Pons (tissue), 1 donor: ENCODE measurements around the gene HMGCL.

Source experiments
- DNase-seq: peaks from one replicate; pipeline ENCODE4 v3.0.0-alpha.2; 2016; ENCODE audit warnings: low spot score

The HMGCL gene

DNA sequence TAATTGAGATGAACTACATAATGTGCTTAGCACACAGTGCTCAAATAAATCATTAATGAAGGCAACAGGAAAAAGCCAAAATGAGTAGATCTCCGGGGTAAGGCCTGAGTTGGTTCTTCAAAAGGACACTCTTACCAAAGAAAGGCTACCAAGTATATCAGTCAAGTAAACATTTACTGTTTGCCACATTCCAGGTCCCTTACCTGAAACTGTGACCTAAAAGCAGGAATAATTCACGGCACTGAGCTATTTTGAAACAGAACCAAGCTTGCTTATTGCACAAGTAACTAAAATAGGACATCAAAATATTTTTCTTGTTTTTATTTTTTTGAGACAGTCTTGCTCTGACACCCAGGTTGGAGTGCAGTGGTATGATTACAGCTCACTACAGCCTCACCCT lies 49.0 kb downstream of the HMGCL start:
- DNase-seq = no peak

DNA sequence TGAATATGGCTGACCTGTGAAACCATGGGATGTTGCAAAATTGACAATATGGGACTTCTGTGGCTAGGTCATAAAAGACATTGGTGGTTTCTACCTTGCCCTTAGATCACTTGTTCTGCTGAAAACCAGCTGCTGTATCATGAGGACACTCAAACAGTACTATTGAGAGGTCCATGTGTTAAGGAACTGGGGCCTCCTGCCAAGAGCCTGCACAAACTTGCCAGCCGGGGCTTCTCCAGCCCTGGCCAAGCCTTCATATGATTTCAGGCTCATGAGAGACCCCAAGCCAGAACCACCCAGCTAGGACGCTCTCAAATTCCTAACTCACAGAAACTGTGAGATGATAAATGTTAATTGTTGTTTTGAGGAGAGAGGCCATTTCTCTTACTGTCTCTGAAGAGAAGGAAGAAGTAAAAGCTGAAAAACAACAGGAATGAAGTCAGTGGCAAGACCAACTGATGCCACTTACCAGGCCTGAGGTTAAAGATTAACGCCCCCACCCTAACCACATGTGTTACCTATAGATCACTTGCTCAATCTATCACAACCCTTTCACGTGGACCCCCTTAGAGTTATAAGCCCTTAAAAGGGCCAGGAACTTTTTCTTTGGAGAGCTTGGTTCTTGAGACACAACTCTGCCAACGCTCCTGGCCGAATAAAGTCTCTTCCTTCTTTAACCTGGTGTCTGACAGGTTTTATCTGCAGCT lies 50.9 kb downstream of the HMGCL start:
- no peak for DNase-seq

DNA sequence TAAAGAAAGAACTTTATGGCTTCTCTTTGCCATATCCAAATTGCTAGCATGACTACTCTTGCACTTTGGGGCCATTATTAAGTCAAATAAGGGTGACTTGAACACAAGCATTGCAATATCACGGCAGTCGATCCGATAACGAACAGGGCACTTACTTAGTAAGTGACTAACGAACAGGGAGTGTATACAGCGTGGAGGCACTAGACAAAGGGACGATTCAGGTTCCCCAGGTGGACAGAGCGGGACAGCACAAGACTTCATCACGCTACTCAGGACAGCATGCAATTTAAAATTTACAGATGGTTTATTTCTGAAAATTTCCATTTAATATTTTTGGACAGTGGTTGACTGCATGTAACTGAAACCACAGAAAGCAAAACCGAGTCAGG lies 52.4 kb downstream of the HMGCL start:
- no peak for DNase-seq

DNA sequence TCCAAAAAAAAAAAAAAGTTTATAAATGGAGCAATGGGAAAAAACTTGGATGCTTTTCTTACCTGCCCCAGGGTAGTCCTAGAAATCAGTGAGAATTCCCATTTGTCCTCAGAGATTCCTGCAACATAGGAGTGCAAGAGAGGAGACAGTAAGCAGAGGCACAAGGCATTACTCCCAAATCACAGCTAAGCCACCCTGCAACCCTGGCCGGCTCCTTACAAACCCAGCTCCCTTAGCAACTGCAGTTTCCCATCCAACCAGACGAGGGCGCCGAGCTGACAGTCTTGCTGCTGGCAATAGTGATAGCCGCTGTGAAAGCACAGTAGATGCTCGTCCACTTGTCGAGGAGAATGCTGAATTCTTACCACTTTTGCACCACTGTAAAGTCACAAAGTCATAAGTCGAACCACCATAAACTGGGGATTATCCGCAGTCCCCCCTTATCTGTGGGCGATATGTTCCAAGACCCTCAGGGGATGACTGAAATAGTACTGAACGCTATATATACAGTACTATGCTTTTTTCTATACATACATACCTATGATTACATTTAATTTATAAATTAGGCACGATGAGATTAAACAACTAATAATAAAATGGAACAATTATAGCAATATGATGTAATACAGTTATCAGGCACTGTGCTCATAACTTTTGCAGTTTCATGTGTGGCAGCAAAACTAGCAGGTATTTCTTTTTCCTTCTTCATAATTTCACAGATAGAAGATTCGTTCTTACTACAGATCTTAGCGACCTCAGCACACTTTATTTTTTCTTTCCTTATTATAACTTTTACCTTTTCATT lies 53.0 kb downstream of the HMGCL start:
- peak; percentile 81 for DNase-seq

DNA sequence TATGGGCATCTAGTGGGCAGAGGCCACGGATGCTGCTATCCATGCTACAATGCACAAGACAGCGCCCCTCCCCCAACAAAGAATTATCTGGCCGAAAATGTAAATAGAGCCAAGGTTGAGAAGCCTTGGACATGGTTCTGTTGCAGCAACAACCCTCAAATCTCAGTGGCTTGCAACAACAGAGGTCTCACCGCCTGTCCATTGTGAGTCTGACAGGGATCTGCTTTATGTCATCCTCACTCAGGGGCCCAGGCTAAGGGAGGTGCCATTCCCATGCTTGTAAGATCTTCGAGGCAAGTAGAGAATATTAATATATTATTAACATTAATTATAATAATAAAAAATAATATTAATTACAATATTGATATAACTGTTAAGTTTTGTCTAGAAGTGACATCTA lies 56.5 kb downstream of the HMGCL start:
- no peak for DNase-seq

DNA sequence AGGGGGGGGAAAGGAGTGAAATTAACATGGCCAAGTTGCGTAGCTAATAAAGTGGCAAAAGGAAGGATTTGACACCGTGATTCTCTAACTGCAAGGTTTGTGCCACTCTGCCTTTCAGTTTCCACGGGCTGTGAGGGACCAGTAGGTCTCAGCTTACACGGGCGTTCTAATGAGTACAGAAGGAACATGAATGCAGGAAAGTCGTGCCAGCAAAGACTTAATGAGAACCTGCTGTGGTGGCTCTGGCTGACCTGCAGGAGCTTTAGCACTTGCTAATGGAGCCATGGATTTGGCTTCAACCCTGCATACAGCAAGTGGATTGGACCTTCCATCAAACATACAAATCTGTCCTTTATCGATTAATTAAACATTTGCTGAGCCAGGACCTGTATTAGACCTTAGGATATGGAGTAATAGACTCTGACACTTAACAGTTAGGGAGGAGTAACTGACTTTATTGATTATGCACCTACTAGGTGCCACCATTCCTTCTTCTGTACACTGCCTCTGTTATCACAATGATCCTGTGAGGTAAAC lies 62.1 kb downstream of the HMGCL start:
- no peak for DNase-seq

DNA sequence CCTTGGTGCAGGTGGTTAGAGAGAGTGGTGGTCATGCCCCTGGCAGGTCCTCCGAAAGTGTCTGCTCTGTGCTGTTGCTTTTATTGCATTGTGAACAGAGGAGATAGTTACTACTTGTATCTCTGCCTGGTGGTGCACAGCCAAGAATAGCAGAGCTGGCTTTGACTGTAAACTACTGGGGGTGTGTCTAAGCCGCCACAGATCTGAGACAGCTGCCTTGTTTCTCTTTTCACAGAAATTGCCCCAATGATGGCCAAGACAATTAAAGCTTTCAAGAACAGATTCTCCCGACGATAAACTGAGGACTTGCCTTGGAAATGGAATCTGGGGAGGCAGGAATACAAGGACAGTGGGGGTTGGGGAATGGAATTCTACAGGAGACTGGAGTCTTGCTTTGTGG lies 66.0 kb downstream of the HMGCL start:
- DNase-seq = peak; percentile 95

DNA sequence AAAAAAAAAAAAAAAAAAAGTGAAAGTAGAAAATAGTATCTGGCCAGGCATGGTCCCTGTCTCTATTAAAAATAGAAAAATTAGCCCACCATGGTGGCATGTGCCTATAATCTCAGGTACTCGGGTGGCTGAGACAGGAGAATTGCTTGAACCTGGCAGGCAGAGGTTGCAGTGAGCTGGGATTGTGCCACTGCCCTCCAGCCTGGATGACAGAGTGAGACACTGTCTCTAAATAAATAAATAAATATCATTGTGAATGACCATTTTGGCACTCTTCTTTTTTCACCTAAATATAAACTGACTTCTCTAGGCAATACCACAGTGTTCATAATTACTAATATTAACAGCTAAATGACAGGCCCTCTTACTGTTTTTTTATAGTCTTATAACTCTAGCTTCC lies 67.4 kb downstream of the HMGCL start:
- no peak for DNase-seq

DNA sequence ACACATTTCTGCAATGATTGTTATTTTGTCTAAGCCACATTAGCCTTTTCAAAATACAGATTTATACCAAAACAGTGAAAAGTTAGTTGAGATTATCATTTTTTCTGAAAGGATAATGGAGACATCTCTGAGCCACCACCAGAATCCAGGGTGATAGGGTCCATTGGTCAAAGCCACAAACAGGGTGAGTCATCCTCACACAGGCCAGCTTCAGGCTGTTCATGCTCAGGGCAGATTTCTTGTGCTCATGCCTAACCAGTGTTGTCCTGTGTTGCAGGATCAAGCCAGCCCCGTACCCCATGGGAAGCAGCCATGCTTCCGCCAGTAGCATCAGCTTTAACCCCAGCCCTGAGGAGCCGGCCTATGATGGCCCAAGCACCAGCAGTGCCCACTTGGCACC lies 68.6 kb downstream of the HMGCL start:
- no peak for DNase-seq

DNA sequence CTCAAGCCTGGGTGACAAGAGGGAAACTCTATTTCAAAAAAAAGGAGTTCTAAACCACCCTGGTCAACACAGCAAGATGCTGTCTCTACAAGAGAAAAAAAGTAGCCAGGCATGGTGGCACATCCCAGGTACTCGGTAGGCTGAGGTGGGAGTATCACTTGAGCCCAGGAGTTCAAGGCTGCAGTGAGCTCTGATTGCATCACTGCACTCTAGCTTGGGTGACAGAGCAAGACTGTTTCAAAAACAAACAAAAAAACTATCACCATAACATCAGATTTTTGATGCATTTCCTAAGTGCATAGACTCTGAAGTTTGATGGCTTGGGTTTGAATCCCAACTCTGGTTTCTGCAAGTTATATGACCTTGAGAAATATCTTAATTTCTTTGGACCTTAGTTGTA lies 72.3 kb downstream of the HMGCL start:
- no peak for DNase-seq
